MM.1S (cell line): ENCODE measurements around the gene C2orf66.

Experiments
- CTCF ChIP-seq: fragments of 300-600 bp; sonication (generic); IDR thresholded peaks from 2 replicates; pipeline ENCODE4 v1.5.1; 2016; ENCODE audit warnings: antibody characterized with exemption, low read length, mixed read lengths
- EZH2phosphoT487 ChIP-seq: fragments of 300-600 bp; sonication (generic); IDR thresholded peaks from 2 replicates; pipeline ENCODE4 v1.6.1; 2018; ENCODE audit warnings: antibody characterized with exemption, low read length

GRCh38 chr2:196804381-196804780 is 4.8 kb downstream of the C2orf66 start:
- TF ChIP-seq CTCF (no peak), EZH2phosphoT487 (no peak)
